IMR-90 (cell line): ENCODE measurements around the gene PAEP. TPM values are rescaled to one million over a fixed set of nuclear protein-coding genes. Genes with fewer than 3 reads are reported as not detected.

Experiments used
- ATAC-seq: fragments of 200-7000 bp; cut with Tn5 transposase; 2 replicates; pipeline ENCODE4 v1.9.1; 2020; ENCODE audit warnings: low read depth, mild to moderate bottlenecking, moderate library complexity
- BruUV-seq: library from RNA; stranded (reverse); fragments of 400-500 nt; replicated peaks from 2 replicates; lab custom pipeline; 2021; lab: Mats Ljungman, UMichigan
- CTCF ChIA-PET: fragments of 300-600 bp; formaldehyde crosslinking; extraction: SDS; loops from one replicate; lab custom pipeline; 2021; ENCODE audit warnings: antibody characterized with exemption; lab: Yijun Ruan, JAX
- POLR2A ChIA-PET: fragments of 300-600 bp; sonication (Branson Sonifier 250); formaldehyde crosslinking; loops from one replicate; lab custom pipeline; 2022; ENCODE audit warnings: antibody characterized with exemption; ENCODE audit not compliant: unreplicated experiment; lab: Charles Lee
- DNase-seq: peaks from one replicate; pipeline ENCODE4 v3.0.0; 2013
- H2AFZ ChIP-seq: replicated peaks from 2 replicates; pipeline ENCODE3; 2013; ENCODE audit warnings: low read length, mild to moderate bottlenecking; ENCODE audit not compliant: poor library complexity
- H2AK5ac ChIP-seq: 2 replicates; pipeline ENCODE4 v1.6.1; 2013; ENCODE audit warnings: low read depth, low read length, inconsistent platforms
- H2AK9ac ChIP-seq: replicated peaks from 2 replicates; pipeline ENCODE3; 2013; ENCODE audit warnings: mild to moderate bottlenecking, low read depth, low read length, moderate library complexity; ENCODE audit not compliant: poor library complexity
- H2BK120ac ChIP-seq: 2 replicates; pipeline ENCODE4 v1.6.1; 2013; ENCODE audit warnings: low read depth, low read length, inconsistent platforms
- H2BK15ac ChIP-seq: 3 replicates; pipeline ENCODE4 v1.6.1; 2013; ENCODE audit warnings: low read depth, low read length, inconsistent platforms
- H2BK20ac ChIP-seq: 2 replicates; pipeline ENCODE4 v1.6.1; 2013; ENCODE audit warnings: low read depth, mild to moderate bottlenecking, inconsistent platforms, low read length, moderate library complexity
- H2BK5ac ChIP-seq: 2 replicates; pipeline ENCODE4 v1.6.1; 2013; ENCODE audit warnings: mild to moderate bottlenecking, low read depth, low read length, inconsistent platforms; ENCODE audit not compliant: poor library complexity, severe bottlenecking
- H3K14ac ChIP-seq: replicated peaks from 2 replicates; pipeline ENCODE4 v1.6.1; 2013; ENCODE audit warnings: low read depth, low read length, inconsistent platforms
- H3K18ac ChIP-seq: 2 replicates; pipeline ENCODE4 v1.6.1; 2013; ENCODE audit warnings: low read depth, low read length, control low read depth
- H3K23ac ChIP-seq: 2 replicates; pipeline ENCODE4 v1.6.1; 2013; ENCODE audit warnings: low read depth, low read length, inconsistent platforms
- H3K27ac ChIP-seq: 2 replicates; pipeline ENCODE4 v1.5.1; 2013; ENCODE audit warnings: mild to moderate bottlenecking, control low read depth, low read length; ENCODE audit not compliant: insufficient read depth
- H3K27me3 ChIP-seq: 2 replicates; pipeline ENCODE4 v1.6.1; 2013; ENCODE audit warnings: low read length; ENCODE audit not compliant: control insufficient read depth, insufficient read depth
- H3K36me3 ChIP-seq: 2 replicates; pipeline ENCODE4 v1.6.1; 2013; ENCODE audit warnings: low read length, mixed read lengths; ENCODE audit not compliant: control insufficient read depth, insufficient read depth
- H3K4ac ChIP-seq: 2 replicates; pipeline ENCODE4 v1.6.1; 2013; ENCODE audit warnings: low read depth, low read length, inconsistent platforms
- H3K4me1 ChIP-seq: 2 replicates; pipeline ENCODE4 v1.6.1; 2013; ENCODE audit warnings: low read length, mixed read lengths; ENCODE audit not compliant: control insufficient read depth, insufficient read depth
- H3K4me2 ChIP-seq: 2 replicates; pipeline ENCODE4 v1.6.1; 2013; ENCODE audit warnings: low read depth, mild to moderate bottlenecking, control low read depth, low read length, moderate library complexity
- H3K4me3 ChIP-seq: 2 replicates; pipeline ENCODE4 v1.5.1; 2013; ENCODE audit warnings: low read depth, mild to moderate bottlenecking, control low read depth, low read length, moderate library complexity; ENCODE audit not compliant: insufficient read depth
- H3K56ac ChIP-seq: 2 replicates; pipeline ENCODE4 v1.6.1; 2013; ENCODE audit warnings: low read length, inconsistent platforms; ENCODE audit not compliant: insufficient read depth; ENCODE audit errors: extremely low read depth
- H3K79me1 ChIP-seq, 2 experiments: 2 replicates each; pipeline ENCODE4 v1.6.1; 2013; ENCODE audit warnings: low read length in 2 of 2, inconsistent platforms in 1 of 2, low read depth in 1 of 2
- H3K9ac ChIP-seq: 2 replicates; pipeline ENCODE4 v1.6.1; 2013; ENCODE audit warnings: low read depth, low read length, control low read depth
- H3K9me1 ChIP-seq: 2 replicates; pipeline ENCODE4 v1.6.1; 2013; ENCODE audit warnings: low read length, inconsistent platforms; ENCODE audit not compliant: insufficient read depth
- H3K9me3 ChIP-seq: 2 replicates; pipeline ENCODE4 v1.6.1; 2013; ENCODE audit warnings: low read length; ENCODE audit not compliant: control insufficient read depth, insufficient read depth
- H4K20me1 ChIP-seq: 2 replicates; pipeline ENCODE4 v1.6.1; 2013; ENCODE audit warnings: low read length, inconsistent platforms; ENCODE audit not compliant: insufficient read depth
- H4K5ac ChIP-seq: 2 replicates; pipeline ENCODE4 v1.6.1; 2013; ENCODE audit warnings: mild to moderate bottlenecking, low read depth, low read length, control low read depth
- H4K8ac ChIP-seq, 2 experiments: 2 replicates each; pipeline ENCODE4 v1.6.1; 2013; ENCODE audit warnings: low read depth in 2 of 2, low read length in 2 of 2, control low read depth in 1 of 2, inconsistent platforms in 1 of 2
- H4K91ac ChIP-seq: 2 replicates; pipeline ENCODE4 v1.6.1; 2013; ENCODE audit warnings: low read depth, low read length, inconsistent platforms; ENCODE audit not compliant: insufficient read depth
- BHLHE40 ChIP-seq: fragments of 150-350 bp; IDR thresholded peaks from 2 replicates; pipeline ENCODE4 v1.6.1; 2016; ENCODE audit warnings: mild to moderate bottlenecking, low read depth, low read length
- CEBPB ChIP-seq: IDR thresholded peaks from 2 replicates; pipeline ENCODE4 v1.6.1; 2012; ENCODE audit warnings: low read depth, low read length, improper control_type of control experiment
- CHD1 ChIP-seq: IDR thresholded peaks from 2 replicates; pipeline ENCODE4 v1.6.1; 2012; ENCODE audit warnings: low read depth, low read length, improper control_type of control experiment
- CTCF ChIP-seq: conservative IDR thresholded peaks from 2 replicates; pipeline ENCODE4 v1.5.1; 2012; ENCODE audit warnings: mild to moderate bottlenecking, low read depth, low read length, improper control_type of control experiment
- FOS ChIP-seq: fragments of 150-350 bp; IDR thresholded peaks from 2 replicates; pipeline ENCODE4 v1.6.1; 2016; ENCODE audit warnings: low read depth, low read length
- MAFK ChIP-seq: IDR thresholded peaks from 2 replicates; pipeline ENCODE4 v1.6.1; 2012; ENCODE audit warnings: low read depth, low read length, improper control_type of control experiment
- MAZ ChIP-seq: IDR thresholded peaks from 2 replicates; pipeline ENCODE4 v1.6.1; 2012; ENCODE audit warnings: low read depth, mild to moderate bottlenecking, low read length, improper control_type of control experiment, moderate library complexity, borderline replicate concordance
- MXI1 ChIP-seq: IDR thresholded peaks from 2 replicates; pipeline ENCODE4 v1.6.1; 2012; ENCODE audit warnings: low read depth, mild to moderate bottlenecking, low read length, moderate library complexity, borderline replicate concordance
- NFE2L2 ChIP-seq: fragments of 150-350 bp; IDR thresholded peaks from 2 replicates; pipeline ENCODE4 v1.6.1; 2016; ENCODE audit warnings: low read depth, mild to moderate bottlenecking, low read length
- POLR2A ChIP-seq: IDR thresholded peaks from 2 replicates; pipeline ENCODE4 v1.6.1; 2012; ENCODE audit warnings: mild to moderate bottlenecking, low read depth, low read length
- RAD21 ChIP-seq: IDR thresholded peaks from 2 replicates; pipeline ENCODE4 v1.6.1; 2012; ENCODE audit warnings: low read length, improper control_type of control experiment
- RCOR1 ChIP-seq: IDR thresholded peaks from 2 replicates; pipeline ENCODE4 v1.6.1; 2012; ENCODE audit warnings: mild to moderate bottlenecking, low read length, improper control_type of control experiment; ENCODE audit not compliant: insufficient replicate concordance
- RFX5 ChIP-seq: IDR thresholded peaks from 2 replicates; pipeline ENCODE4 v1.8.0; 2012; ENCODE audit warnings: low read depth, mild to moderate bottlenecking, low read length, moderate library complexity
- USF2 ChIP-seq: fragments of 150-350 bp; IDR thresholded peaks from 2 replicates; pipeline ENCODE4 v1.6.1; 2017; ENCODE audit warnings: mild to moderate bottlenecking, antibody characterized with exemption, low read length, low read depth
- WGBS, 2 experiments: methylation state at CpG; one replicate each; pipeline versions ENCODE4 v1.1.5 to v1.1.7; 2013; ENCODE audit warnings: missing lambda C conversion rate in 2 of 2; ENCODE audit not compliant: insufficient read length in 1 of 2; ENCODE audit errors: extremely low coverage in 2 of 2; 5-methylcytosine and 5-hydroxymethylcytosine counted together
- dilution Hi-C: fragments of 300-500 bp; cut with HindIII; formaldehyde crosslinking; loops from one replicate; pipeline ENCODE4 v1.14.3; 2018; ENCODE audit warnings: low sequenced_read_pairs; ENCODE audit not compliant: unreplicated experiment
- in situ Hi-C: fragments of 300-500 bp; cut with MboI; formaldehyde crosslinking; loops from 3 replicates; pipeline ENCODE4 v1.14.3; 2019; ENCODE audit warnings: low sequenced_read_pairs, inconsistent platforms, mixed read lengths
- intact Hi-C: fragments of 100-400 bp; cut with micrococcal nuclease; formaldehyde crosslinking; loops from 2 replicates; pipeline ENCODE4 v1.10.0; 2022
- polyA plus RNA-seq, 3 experiments: library from polyadenylated mRNA; depleted of rRNA; stranded (reverse); fragments of >200 nt; gene quantifications; 2 replicates each; pipeline ENCODE4 v1.2.3, GENCODE V29; 2012; ENCODE audit warnings: low replicate concordance in 1 of 3
- total RNA-seq: library from RNA; depleted of rRNA; stranded (reverse); fragments of >200 nt; gene quantifications from 2 replicates; pipeline ENCODE4 v1.2.3, GENCODE V29; 2012

The PAEP gene
- total and polyA plus RNA-seq, 2 of the 4 experiments (the other 2 are of a cell fraction) = not detected

GRCh38 chr9:135547756-135548736 is 13.5 kb upstream of the PAEP start:
- no peak for ATAC-seq
- no peak for TF ChIP-seq RCOR1
- TF ChIP-seq MAZ = no peak
- TF ChIP-seq POLR2A = no peak
- no peak for TF ChIP-seq FOS
- TF ChIP-seq MXI1 = no peak
- no peak for TF ChIP-seq CHD1
- TF ChIP-seq MAFK = no peak
- no peak for TF ChIP-seq RFX5
- no peak for TF ChIP-seq USF2
- TF ChIP-seq RAD21 = no peak
- TF ChIP-seq CTCF = no peak
- no peak for TF ChIP-seq BHLHE40
- TF ChIP-seq CEBPB = no peak
- TF ChIP-seq NFE2L2 = no peak

More at GRCh38 chr9:135547756-135548736, 13.5 kb upstream of the PAEP start:
- no TSS peak for BruUV-seq
- ChIA-PET POLR2A (interaction anchor here (0.6 kb wide), 1 partner anchor 22 kb away, joined by 4 read pairs; no protein-coding TSS in a partner anchor), CTCF (no interaction called here)
- Histone ChIP-seq H3K56ac (no peak overlapping the region), H3K14ac (no peak overlapping the region), H2AFZ (no peak overlapping the region), H2AK9ac (no peak overlapping the region), H3K4me2 (no peak overlapping the region), H3K9me1 (no peaks in the 10 kb centered on the region), H2BK120ac (no peak overlapping the region), H4K91ac (no peak overlapping the region), H3K79me1 (no peaks in the 10 kb centered on the region), H4K20me1 (no peaks in the 10 kb centered on the region), H3K36me3 (no peaks in the 10 kb centered on the region), H2BK15ac (no peak overlapping the region), H3K4me1 (no peaks in the 10 kb centered on the region), H3K18ac (no peak overlapping the region), H3K23ac (no peak overlapping the region), H3K4ac (no peak overlapping the region), H3K27ac (no peak overlapping the region), H3K27me3 (no peaks in the 10 kb centered on the region), H3K9ac (no peak overlapping the region), H2BK20ac (no peak overlapping the region), H3K9me3 (no peaks in the 10 kb centered on the region), H3K4me3 (no peak overlapping the region), H2BK5ac (no peak overlapping the region), H2AK5ac (no peak overlapping the region), H4K8ac (no peak overlapping the region), H4K5ac (no peak overlapping the region)
- DNase-seq = no peak
- in situ Hi-C loops = no loop called here
- dilution Hi-C loops = no loop called here
- intact Hi-C loops = no loop called here
- WGBS, 2 experiments = 82% methylated on average over 7 of the region's 28 CpGs; no CpG with 5 or more reads in 1 of the 2 experiments
